Endodermal cell (in vitro differentiated cells): ENCODE data around the gene PIRT. TPM values are rescaled to one million over a fixed set of nuclear protein-coding genes. Genes with fewer than 3 reads are reported as not detected.
A peak's percentile ranks its signal among the peaks of the same experiment; 100 is the strongest.

ENCODE experiments used
- DNase-seq: peaks from one replicate; pipeline ENCODE4 v3.0.0-alpha.2; 2017
- H3K27ac ChIP-seq: 2 replicates; pipeline ENCODE4 v1.5.1; 2013; ENCODE audit warnings: mild to moderate bottlenecking, low read depth, low read length, moderate library complexity
- H3K27me3 ChIP-seq: 2 replicates; pipeline ENCODE4 v1.6.1; 2013; ENCODE audit warnings: mild to moderate bottlenecking, low read length, moderate library complexity; ENCODE audit not compliant: insufficient read depth, control insufficient read depth, poor library complexity, severe bottlenecking
- H3K36me3 ChIP-seq: 2 replicates; pipeline ENCODE4 v1.7.0; 2013; ENCODE audit warnings: mild to moderate bottlenecking, low read length, moderate library complexity; ENCODE audit not compliant: control insufficient read depth, insufficient read depth
- H3K4me1 ChIP-seq: one replicate; pipeline ENCODE4 v1.7.0; 2013; ENCODE audit warnings: low read length; ENCODE audit not compliant: control insufficient read depth, insufficient read depth
- H3K4me3 ChIP-seq: 2 replicates; pipeline ENCODE4 v1.5.1; 2013; ENCODE audit warnings: mild to moderate bottlenecking, low read length, moderate library complexity
- H3K9ac ChIP-seq: 2 replicates; pipeline ENCODE4 v1.6.1; 2013; ENCODE audit warnings: mild to moderate bottlenecking, low read length, moderate library complexity; ENCODE audit not compliant: poor library complexity, severe bottlenecking; ENCODE audit errors: extremely low read depth
- H3K9me3 ChIP-seq: 2 replicates; pipeline ENCODE4 v1.6.1; 2013; ENCODE audit warnings: mild to moderate bottlenecking, low read length, moderate library complexity; ENCODE audit not compliant: control insufficient read depth
- H3K27ac Mint-ChIP-seq: 2 replicates; pipeline ENCODE4 v1.8.0; 2020; ENCODE audit warnings: mixed read lengths
- H3K27me3 Mint-ChIP-seq: 2 replicates; pipeline ENCODE4 v1.8.0; 2021; ENCODE audit warnings: mild to moderate bottlenecking, mixed read lengths; ENCODE audit not compliant: insufficient read depth
- H3K36me3 Mint-ChIP-seq: 2 replicates; pipeline ENCODE4 v1.8.0; 2020; ENCODE audit warnings: low read depth, mixed read lengths
- H3K4me1 Mint-ChIP-seq: 2 replicates; pipeline ENCODE4 v1.8.0; 2020; ENCODE audit warnings: mixed read lengths
- H3K4me3 Mint-ChIP-seq: 2 replicates; pipeline ENCODE4 v1.8.0; 2020; ENCODE audit warnings: mild to moderate bottlenecking, moderate library complexity, mixed read lengths
- H3K9me3 Mint-ChIP-seq: 2 replicates; pipeline ENCODE4 v1.8.0; 2020; ENCODE audit warnings: mild to moderate bottlenecking, mixed read lengths
- WGBS, 2 experiments: methylation state at CpG; one replicate each; pipeline versions ENCODE4 v1.1.5 to v1.1.7; 2013; ENCODE audit warnings: missing lambda C conversion rate in 2 of 2, mixed read lengths in 1 of 2; ENCODE audit not compliant: insufficient coverage in 1 of 2, insufficient read length in 1 of 2; 5-methylcytosine and 5-hydroxymethylcytosine counted together
- total RNA-seq, 2 donors: library from RNA; stranded (reverse); fragmentation: NEBNext Ultra II Directional in 1 of 2; extraction: Animal tissue kit (Norgen Biotek cat#: 25700) in 1 of 2; gene quantifications; 2 replicates in 1 of 2; 3 replicates in 1 of 2; pipeline ENCODE4 v1.2.1, GENCODE V29; 2021
- TF ChIP-seq, protein P1 (sequence below): fragments of 200-600 bp; sonication (generic); conservative IDR thresholded peaks from 2 replicates; pipeline ENCODE4 v1.5.0; 2021; ENCODE audit warnings: antibody characterized with exemption, mild to moderate bottlenecking

The PIRT gene
- total RNA-seq, 2 donors from 2014 or later = not detected

- Mint-ChIP-seq H3K27me3 (peaks cover 4% of the 10 kb centered on the region), H3K4me1 (peaks cover 9% of the 10 kb centered on the region), H3K4me3 (no peak overlapping the region), H3K36me3 (peaks cover 3% of the 10 kb centered on the region), H3K27ac (no peak overlapping the region), H3K9me3 (peaks cover 12% of the 10 kb centered on the region)
- no peak overlapping the region for H3K4me3 ChIP-seq
- no peaks in the 10 kb centered on the region for H3K27me3 ChIP-seq
- H3K4me1 ChIP-seq = no peaks in the 10 kb centered on the region
- H3K9me3 ChIP-seq = peaks cover 28% of the 10 kb centered on the region
- DNase-seq = peak; percentile 12
- TF ChIP-seq, protein P1, sequence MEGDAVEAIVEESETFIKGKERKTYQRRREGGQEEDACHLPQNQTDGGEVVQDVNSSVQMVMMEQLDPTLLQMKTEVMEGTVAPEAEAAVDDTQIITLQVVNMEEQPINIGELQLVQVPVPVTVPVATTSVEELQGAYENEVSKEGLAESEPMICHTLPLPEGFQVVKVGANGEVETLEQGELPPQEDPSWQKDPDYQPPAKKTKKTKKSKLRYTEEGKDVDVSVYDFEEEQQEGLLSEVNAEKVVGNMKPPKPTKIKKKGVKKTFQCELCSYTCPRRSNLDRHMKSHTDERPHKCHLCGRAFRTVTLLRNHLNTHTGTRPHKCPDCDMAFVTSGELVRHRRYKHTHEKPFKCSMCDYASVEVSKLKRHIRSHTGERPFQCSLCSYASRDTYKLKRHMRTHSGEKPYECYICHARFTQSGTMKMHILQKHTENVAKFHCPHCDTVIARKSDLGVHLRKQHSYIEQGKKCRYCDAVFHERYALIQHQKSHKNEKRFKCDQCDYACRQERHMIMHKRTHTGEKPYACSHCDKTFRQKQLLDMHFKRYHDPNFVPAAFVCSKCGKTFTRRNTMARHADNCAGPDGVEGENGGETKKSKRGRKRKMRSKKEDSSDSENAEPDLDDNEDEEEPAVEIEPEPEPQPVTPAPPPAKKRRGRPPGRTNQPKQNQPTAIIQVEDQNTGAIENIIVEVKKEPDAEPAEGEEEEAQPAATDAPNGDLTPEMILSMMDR = no peak
- no peak overlapping the region for H3K27ac ChIP-seq
- no peak overlapping the region for H3K9ac ChIP-seq
- 94 to 100% methylated on average over 3 to 4 of the region's 4 CpGs for WGBS, 2 experiments
- H3K36me3 ChIP-seq = no peaks in the 10 kb centered on the region
Measured at GRCh38 chr17:10775058-10775457, 62.8 kb downstream of the PIRT start.

DNA sequence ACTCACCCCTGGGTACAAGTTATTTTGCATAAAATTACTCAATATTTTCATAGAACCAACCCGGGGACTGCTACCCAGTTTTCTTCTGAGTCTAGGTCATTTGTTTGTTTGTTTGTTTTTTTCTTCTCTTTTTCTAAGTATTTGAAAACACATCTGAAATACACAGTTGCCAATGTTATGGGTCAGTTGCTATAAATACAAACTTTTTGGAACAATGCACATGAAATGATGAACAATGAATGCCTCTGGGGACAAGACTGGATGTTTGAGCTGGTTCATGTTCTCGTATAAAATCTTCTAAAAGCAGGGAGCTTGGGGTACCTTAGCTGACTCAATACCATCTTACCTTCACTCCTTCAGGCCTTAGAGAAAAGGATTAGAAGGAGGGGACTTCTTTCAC, 64.5 kb downstream of the PIRT start:
- WGBS, 2 experiments = 93% methylated on average over 1 of the region's 2 CpGs; no CpG with 5 or more reads in 1 of the 2 experiments
- DNase-seq = no peak
- peaks cover 7% of the 10 kb centered on the region for H3K4me1 Mint-ChIP-seq

More for the DNA sequence above, 64.5 kb downstream of the PIRT start:
- Mint-ChIP-seq H3K36me3 (peaks cover 3% of the 10 kb centered on the region), H3K27ac (no peak overlapping the region), H3K4me3 (no peak overlapping the region), H3K27me3 (peaks cover 4% of the 10 kb centered on the region), H3K9me3 (peaks cover 7% of the 10 kb centered on the region)
- H3K9ac ChIP-seq = no peak overlapping the region
- TF ChIP-seq, protein P1 = no peak
- H3K9me3 ChIP-seq = peaks cover 21% of the 10 kb centered on the region
- H3K27me3 ChIP-seq = no peaks in the 10 kb centered on the region
- H3K27ac ChIP-seq = no peak overlapping the region
- H3K4me1 ChIP-seq = no peaks in the 10 kb centered on the region
- H3K36me3 ChIP-seq = no peaks in the 10 kb centered on the region
- no peak overlapping the region for H3K4me3 ChIP-seq

Other genes starting within 250 kb of the PIRT start
- 1 to 10 TPM; 1.7 to 2.0 TPM for gene MYH3, start 180.8 kb downstream of the PIRT start, total RNA-seq
- gene SCO1, start 140.6 kb downstream of the PIRT start, total RNA-seq = 10 to 100 TPM; 43.3 to 43.9 TPM
- gene ADPRM, start 140.5 kb downstream of the PIRT start, total RNA-seq = 1 to 10 TPM; 6.8 to 8.9 TPM
- 10 to 100 TPM in 1 of 2 donors, 1 to 10 TPM in 1; 1.4 to 10.9 TPM for gene TMEM220, start 108.1 kb downstream of the PIRT start, total RNA-seq
- not detected for gene TMEM238L, start 34.0 kb downstream of the PIRT start, total RNA-seq